ENCODE results near the gene WLS. TPM values are rescaled to one million over a fixed set of nuclear protein-coding genes. Genes with fewer than 3 reads are reported as not detected.

WLS gene
- total and polyA plus RNA-seq, 12 donors, result 31.7 to 123 (median 101) TPM

GRCh38 chr1:68081775-68082283, 150.5 kb downstream of the WLS start:
- H3K36me3 ChIP-seq, result no peaks in the 10 kb centered on the region
- no peaks in the 10 kb centered on the region for H3K9me3 ChIP-seq
- intact Hi-C loops (cut with DNase I), result no loop called here
- no peaks in the 10 kb centered on the region for H3K27me3 ChIP-seq
- H3K27ac ChIP-seq, result no peak overlapping the region
- H3K4me1 ChIP-seq, result no peaks in the 10 kb centered on the region
- ATAC-seq, result no peak
- no peak for DNase-seq
- H3K4me3 ChIP-seq, result no peak overlapping the region
- no peak for TF ChIP-seq CTCF (IDR thresholded peaks at IDR 0.05)

- Histone ChIP-seq H3K27ac (no peak overlapping the region), H3K27me3 (no peaks in the 10 kb centered on the region), H3K9me3 (peaks cover 0 to 9% (median 0%) of the 10 kb centered on the region in 11 donors), H3K4me3 (no peak overlapping the region), H3K36me3 (no peaks in the 10 kb centered on the region), H3K4me1 (no peaks in the 10 kb centered on the region)
- WGBS, 2 donors, result 79 to 83% methylated on average over 2 of the region's 2 CpGs
- TF ChIP-seq CTCF (IDR thresholded peaks at IDR 0.05), result no peak
- ATAC-seq, result no peak
- no peak for DNase-seq
- intact Hi-C loops (cut with DNase I), result no loop called here
Measured at GRCh38 chr1:68078647-68079046, 153.7 kb downstream of the WLS start.

Small RNA genes lying within 50 kb of the gene (microRNA-seq; reads per million reads assigned to microRNA genes)
- gene MIR1262, result 1.2 to 1.5 reads per million in 2 donors

Other genes starting within 250 kb of the WLS start
- 10 to 100 TPM in 9 of 10 donors, 1 to 10 TPM in 1; 4.9 to 52.7 (median 14.7) TPM for gene DIRAS3, start 181.9 kb downstream of the WLS start, total RNA-seq
- 10 to 100 TPM in 1 of 2 donors, 1 to 10 TPM in 1; 7.1 to 23.7 TPM for gene DIRAS3, start 181.9 kb downstream of the WLS start, polyA plus RNA-seq
- gene RPE65, start 217.4 kb upstream of the WLS start, total RNA-seq, result under 1 TPM in 1 of 10 donors, not detected in 9; 0.09 TPM
- gene RPE65, start 217.4 kb upstream of the WLS start, polyA plus RNA-seq, result under 1 TPM in 1 of 2 donors, not detected in 1; 0.01 TPM